GM19043 (cell line): ENCODE results near the gene ULK2.

Source experiments
- ATAC-seq: cut with Tn5 transposase; IDR thresholded peaks from one replicate; pipeline ENCODE4 v1.9.1; 2021; ENCODE audit warnings: low read depth; ENCODE audit not compliant: unreplicated experiment

The ULK2 gene

DNA sequence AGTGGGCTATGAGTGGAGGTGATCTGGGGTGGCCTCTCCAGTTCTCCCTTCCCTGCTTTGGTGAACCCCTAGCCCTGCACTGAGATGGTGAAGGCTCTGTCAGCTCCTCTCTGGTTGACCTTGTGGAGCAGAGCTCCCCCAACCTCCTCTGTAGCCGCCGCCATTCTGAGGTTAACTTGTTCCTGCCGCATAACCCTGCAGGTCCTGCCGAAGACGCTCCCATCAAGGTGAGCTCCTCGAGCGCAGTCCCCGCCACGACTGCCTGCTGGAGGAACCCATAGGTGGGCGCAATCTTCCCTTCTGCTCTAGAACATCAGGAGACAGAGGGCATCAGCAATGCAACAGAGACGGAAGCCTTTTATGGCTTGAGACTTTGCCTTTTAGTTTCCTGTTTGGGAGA is 136.1 kb downstream of the ULK2 start:
- ATAC-seq, result no peak

DNA sequence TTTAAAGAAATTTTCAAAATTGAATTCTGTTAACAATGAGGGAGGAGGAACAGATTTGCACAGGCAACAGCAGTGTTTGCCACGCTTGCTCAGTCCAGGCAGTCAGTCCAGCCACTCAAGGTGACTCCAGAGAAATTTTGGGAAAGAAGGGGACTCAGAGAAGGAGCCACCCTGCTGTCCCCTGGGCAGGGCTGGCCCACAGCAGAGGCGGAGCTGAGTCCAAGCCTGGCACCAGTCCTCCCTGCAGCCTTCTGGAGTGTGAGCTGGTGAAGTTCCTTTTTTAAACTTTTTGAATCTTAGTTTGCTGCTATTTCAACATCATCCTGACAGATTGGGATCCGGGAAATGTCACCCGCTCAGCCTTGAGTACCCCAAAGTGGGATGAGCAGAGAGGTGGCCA is 136.9 kb downstream of the ULK2 start:
- no peak for ATAC-seq

DNA sequence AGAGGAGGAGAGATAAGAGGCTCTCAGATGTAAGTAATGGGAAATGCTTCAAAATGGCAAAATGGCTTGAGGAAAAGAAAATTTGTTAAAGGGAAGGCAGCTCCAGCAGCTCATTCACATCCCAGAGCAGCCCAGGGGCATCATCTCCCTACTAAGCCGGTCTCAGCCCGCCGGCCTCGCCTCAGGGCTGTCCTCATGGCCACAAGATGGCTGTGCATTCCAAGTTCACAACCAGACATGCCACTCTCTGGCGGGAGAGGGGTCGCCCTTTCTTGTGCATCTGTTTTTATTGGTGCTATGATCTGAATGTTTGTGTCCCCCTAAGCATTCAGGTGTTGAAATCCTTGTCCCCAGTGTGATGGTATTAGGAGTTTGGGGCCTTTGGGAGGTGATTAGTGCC is 137.8 kb downstream of the ULK2 start:
- ATAC-seq, result no peak

DNA sequence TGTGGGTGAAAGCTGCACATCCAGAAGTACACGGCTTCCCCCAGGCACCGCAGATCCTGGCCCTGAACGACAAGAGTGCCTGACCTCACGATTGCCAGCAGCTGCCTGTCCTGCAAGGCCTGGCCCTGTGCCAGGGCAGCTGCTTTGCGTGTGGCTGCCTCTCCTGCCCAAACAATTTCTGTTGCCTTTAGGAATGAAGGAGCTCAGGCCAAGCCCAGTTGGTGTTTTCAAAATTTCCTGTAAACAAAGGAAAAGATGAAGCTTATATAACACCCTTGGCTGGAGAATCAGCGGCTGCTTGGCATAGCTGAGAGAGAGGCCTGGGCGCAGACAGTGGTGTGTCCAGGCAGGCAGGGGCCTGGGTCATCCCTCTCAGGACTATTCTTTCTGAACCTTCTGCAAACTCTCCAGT is 139.6 kb downstream of the ULK2 start:
- ATAC-seq, result no peak

DNA sequence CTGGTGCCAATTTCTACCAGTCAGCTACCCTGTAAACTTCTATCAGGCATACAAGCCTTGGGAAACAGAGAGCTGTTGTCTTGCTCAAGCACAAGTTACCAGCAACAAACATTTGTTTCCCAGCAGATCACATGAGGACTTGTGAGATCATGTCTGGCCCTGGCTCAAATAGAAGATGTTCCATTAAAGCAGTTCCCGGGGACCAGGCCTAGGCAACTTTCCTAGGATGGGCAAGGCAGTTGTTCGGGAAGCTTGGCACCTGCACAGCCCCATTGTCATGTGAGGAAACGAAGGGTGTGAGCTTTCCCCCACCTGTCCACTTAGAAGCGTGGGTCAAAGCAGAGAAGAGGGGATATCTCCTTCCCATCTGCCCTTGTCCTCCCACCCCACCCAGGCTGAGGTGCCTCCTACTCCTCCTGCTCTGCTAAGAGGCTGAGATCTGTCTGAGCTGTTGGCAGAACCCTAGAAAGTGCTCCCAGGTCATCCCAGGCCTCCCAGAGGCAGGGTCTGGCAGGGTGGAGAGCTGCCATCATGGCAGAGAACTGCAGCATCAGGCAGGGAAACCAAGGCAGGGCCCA is 140.1 kb downstream of the ULK2 start:
- no peak for ATAC-seq

DNA sequence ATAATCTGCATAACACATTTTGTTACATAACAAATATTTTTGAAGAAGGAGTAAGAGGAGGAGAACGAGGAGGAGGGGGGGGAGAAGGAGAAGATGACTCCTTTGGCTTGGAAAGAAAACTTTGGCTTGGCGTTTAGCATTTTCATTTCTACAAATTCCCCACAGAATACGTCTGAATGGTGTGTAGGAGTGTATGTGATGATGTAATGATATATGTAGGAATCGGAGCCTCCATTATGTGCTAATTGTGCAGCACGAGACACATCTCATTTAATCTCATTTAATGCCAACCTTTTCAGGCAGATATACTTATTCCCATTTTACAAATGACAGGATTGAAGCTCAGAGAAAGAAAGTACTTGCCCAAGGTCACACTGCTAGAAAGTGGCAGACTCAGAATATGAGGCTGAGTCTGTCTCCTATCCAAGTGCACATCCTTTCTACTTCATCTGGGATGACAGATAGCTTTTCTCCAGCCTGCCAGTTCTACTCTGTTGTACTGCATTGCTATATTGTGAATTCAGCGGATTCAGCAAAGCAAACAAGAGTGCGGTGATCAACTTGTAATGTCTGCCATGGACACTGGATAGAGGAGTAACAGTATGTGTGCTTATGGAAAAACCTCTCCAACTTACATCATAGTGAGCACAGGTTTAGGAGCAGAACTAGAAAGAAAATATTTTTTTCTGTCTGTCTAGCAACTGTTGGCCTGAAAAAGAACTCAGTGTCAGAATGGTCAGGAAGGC is 140.9 kb downstream of the ULK2 start:
- no peak for ATAC-seq

DNA sequence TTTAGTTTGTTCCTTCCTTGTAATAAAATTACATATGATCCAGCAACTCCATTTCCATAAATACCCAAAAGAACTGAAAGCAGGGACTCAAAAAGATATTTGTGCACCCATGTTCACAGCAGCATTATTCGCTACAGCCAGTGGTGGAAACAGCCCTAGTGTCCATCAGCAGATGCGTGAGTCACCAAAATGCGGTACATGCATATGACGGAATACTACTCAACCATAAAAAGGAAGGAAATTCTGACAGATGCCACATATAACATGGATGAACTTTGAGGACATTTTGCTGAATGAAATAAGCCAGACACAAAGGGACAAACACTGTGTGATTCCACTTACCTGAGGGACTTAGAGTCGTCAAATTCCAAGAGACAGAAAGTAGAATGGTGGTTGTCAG is 142.2 kb downstream of the ULK2 start:
- no peak for ATAC-seq

DNA sequence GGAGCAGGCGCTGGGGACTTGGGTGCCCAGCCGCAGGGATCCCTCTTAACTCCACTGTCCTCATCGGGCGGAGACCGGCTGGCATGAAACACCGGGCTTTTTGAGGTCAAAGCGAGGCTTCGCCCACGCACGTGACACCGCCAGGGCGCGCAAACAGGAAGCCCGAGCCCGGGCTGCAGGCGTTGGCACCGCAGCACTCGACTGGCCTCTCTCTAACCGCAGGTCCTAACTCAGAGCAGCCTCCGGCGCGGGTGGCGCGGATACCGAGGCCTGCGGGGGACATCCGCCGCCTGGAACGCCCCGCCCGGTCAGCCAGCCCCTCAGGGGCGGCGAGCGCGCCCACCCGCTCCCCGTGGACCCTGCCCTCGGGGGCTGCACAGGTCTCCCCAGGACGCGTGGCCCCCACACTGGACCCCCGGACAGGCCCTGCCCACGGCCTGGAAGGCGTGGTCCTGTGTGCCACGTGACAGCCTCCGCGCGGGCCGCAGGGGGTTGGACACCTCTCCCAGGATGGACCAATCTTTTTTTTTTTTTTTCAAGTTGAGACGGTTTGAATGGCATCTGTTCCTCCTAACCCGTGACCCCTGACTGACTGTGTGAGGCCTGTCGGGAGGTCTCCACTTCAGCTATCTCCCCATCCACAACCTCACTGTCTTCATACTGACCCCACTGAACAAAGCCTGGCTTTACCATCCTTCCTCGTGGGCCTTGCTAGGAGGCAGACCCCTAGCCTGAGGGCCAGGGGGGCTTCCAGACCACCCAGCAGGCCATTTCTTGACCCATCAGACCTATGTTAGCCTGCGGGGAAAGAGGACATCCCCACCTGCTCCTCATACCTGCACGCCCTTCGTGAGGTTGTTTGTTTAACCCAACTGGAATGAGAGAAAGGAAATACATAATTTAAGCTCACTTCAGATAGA is 143.0 kb downstream of the ULK2 start:
- no peak for ATAC-seq

DNA sequence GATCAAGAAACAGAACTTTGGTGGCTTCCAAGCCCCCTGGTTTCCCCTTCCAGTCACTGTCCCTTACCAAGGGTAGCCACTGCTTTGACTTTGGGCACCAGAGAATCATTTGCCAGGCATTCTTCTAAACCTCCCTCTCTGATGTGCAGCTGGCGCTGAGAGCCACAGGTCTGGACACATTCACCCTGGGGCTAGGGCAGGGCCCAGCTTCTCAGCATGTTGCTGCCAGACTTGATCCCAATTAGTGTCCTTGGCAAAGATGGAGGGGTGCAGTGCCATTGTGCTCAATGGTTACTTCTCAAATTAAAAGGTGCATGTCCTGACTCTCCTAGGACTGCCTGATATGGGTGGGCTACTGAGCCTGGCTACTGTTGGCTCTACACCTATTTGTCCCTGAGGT is 143.8 kb downstream of the ULK2 start:
- no peak for ATAC-seq
